ENCODE results near the gene GPRC5C. TPM values are rescaled to one million over a fixed set of nuclear protein-coding genes. Genes with fewer than 3 reads are reported as not detected.

The GPRC5C gene
- total and polyA plus RNA-seq, 4 donors = 34.2 to 195 (median 119) TPM

DNA sequence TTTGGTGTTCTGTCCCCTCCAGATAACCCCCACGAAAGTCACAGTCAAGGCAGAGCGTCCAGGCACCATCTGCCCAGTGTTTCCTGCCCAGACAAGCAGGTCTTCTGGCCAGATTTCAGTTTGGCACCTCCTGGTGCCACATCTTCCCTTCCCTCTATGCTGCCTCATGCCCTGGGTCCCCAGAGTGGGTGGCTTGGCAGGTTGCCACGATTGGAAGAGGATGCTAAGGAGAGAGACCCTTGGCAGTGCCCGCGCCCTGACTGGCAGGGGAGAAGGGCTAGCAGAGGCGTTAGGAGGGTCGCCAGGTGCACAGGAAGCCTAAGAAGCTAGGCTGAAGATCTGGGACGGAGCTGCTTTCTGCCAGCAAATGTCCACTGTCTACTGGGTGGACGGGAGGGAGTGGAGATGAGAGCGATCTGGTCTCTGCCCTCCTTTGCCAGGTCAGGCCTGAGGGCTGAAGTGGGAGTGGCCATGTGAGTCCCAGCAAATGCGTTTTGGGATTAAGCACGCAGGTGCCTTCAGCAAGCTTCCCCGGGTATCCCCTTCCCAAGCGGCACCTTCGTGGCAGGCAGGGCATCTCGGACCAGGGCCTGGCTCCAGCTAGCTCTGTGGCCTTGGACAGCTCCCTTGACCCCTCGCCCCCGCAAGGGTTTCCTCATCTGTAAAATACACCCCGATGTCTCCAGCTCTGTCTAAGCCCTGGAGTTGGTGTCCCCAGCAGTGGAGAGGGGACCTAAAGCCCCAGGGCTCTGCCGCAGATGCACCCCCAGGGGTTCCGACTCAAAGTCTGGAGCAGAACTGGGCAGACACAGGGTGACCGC lies 21.2 kb downstream of the GPRC5C start:
- Histone ChIP-seq H3K36me3 (ENCODE audit: control insufficient read depth in 4 of 4, insufficient read depth in 3 of 4, low read depth in 1 of 4, low read length in 3 of 4) (no peaks in the 10 kb centered on the region), H3K27ac (ENCODE audit: low read depth in 1 of 2, low read length in 2 of 2) (peak overlapping the region; percentile 90 to 92), H3K4me1 (ENCODE audit: control insufficient read depth in 4 of 4, insufficient read depth in 4 of 4, low read length in 3 of 4) (peaks cover 14 to 72% (median 65%) of the 10 kb centered on the region in 4 donors), H3K27me3 (ENCODE audit: control insufficient read depth in 4 of 4, insufficient read depth in 4 of 4, low read length in 3 of 4) (no peaks in the 10 kb centered on the region), H3K9ac (ENCODE audit: low read depth in 1 of 2, low read length in 2 of 2) (peak overlapping the region in 1 of 2 donors; percentile 85), H3K9me3 (ENCODE audit: control insufficient read depth in 4 of 4, low read length in 3 of 4) (no peaks in the 10 kb centered on the region), H3K4me3 (ENCODE audit: low read depth in 1 of 3, low read length in 3 of 3) (peak overlapping the region in 2 of 3 donors; percentile 6 to 50)
- TF ChIP-seq RXRA (IDR thresholded peaks at IDR 0.05) (peak; percentile 53 to 60), NR2F2 (IDR thresholded peaks at IDR 0.05) (no peak), YY1 (IDR thresholded peaks at IDR 0.05) (peak; percentile 51), TAF1 (conservative IDR thresholded peaks at IDR 0.05) (no peak), HNF4A (conservative IDR thresholded peaks at IDR 0.05) (peak; percentile 47 to 53), SP1 (IDR thresholded peaks at IDR 0.05) (peak; percentile 58), GABPA (IDR thresholded peaks at IDR 0.05 in 1 of 2, conservative IDR thresholded peaks at IDR 0.05 in 1 of 2) (no peak), HNF4G (IDR thresholded peaks at IDR 0.05) (no peak), EGR1 (IDR thresholded peaks at IDR 0.05; ENCODE audit: low read depth in 2 of 2) (peak; percentile 70 to 74), JUND (IDR thresholded peaks at IDR 0.05) (no peak), FOXA2 (IDR thresholded peaks at IDR 0.05) (no peak), RAD21 (IDR thresholded peaks at IDR 0.05) (peak in 1 of 2 donors; percentile 30), FOXA1 (IDR thresholded peaks at IDR 0.05) (no peak)
- TF ChIP-seq, protein P1, sequence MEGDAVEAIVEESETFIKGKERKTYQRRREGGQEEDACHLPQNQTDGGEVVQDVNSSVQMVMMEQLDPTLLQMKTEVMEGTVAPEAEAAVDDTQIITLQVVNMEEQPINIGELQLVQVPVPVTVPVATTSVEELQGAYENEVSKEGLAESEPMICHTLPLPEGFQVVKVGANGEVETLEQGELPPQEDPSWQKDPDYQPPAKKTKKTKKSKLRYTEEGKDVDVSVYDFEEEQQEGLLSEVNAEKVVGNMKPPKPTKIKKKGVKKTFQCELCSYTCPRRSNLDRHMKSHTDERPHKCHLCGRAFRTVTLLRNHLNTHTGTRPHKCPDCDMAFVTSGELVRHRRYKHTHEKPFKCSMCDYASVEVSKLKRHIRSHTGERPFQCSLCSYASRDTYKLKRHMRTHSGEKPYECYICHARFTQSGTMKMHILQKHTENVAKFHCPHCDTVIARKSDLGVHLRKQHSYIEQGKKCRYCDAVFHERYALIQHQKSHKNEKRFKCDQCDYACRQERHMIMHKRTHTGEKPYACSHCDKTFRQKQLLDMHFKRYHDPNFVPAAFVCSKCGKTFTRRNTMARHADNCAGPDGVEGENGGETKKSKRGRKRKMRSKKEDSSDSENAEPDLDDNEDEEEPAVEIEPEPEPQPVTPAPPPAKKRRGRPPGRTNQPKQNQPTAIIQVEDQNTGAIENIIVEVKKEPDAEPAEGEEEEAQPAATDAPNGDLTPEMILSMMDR (IDR thresholded peaks at IDR 0.05; ENCODE audit: low read depth, low read length, missing input control) = no peak
- TF ChIP-seq, protein P2, sequence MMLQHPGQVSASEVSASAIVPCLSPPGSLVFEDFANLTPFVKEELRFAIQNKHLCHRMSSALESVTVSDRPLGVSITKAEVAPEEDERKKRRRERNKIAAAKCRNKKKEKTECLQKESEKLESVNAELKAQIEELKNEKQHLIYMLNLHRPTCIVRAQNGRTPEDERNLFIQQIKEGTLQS (IDR thresholded peaks at IDR 0.05) = no peak
- TF ChIP-seq, protein P3, sequence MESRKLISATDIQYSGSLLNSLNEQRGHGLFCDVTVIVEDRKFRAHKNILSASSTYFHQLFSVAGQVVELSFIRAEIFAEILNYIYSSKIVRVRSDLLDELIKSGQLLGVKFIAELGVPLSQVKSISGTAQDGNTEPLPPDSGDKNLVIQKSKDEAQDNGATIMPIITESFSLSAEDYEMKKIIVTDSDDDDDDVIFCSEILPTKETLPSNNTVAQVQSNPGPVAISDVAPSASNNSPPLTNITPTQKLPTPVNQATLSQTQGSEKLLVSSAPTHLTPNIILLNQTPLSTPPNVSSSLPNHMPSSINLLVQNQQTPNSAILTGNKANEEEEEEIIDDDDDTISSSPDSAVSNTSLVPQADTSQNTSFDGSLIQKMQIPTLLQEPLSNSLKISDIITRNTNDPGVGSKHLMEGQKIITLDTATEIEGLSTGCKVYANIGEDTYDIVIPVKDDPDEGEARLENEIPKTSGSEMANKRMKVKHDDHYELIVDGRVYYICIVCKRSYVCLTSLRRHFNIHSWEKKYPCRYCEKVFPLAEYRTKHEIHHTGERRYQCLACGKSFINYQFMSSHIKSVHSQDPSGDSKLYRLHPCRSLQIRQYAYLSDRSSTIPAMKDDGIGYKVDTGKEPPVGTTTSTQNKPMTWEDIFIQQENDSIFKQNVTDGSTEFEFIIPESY (IDR thresholded peaks at IDR 0.05) = no peak
- TF ChIP-seq, protein P4, sequence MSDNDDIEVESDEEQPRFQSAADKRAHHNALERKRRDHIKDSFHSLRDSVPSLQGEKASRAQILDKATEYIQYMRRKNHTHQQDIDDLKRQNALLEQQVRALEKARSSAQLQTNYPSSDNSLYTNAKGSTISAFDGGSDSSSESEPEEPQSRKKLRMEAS (IDR thresholded peaks at IDR 0.05) = peak; percentile 34
- TF ChIP-seq, protein P5, sequence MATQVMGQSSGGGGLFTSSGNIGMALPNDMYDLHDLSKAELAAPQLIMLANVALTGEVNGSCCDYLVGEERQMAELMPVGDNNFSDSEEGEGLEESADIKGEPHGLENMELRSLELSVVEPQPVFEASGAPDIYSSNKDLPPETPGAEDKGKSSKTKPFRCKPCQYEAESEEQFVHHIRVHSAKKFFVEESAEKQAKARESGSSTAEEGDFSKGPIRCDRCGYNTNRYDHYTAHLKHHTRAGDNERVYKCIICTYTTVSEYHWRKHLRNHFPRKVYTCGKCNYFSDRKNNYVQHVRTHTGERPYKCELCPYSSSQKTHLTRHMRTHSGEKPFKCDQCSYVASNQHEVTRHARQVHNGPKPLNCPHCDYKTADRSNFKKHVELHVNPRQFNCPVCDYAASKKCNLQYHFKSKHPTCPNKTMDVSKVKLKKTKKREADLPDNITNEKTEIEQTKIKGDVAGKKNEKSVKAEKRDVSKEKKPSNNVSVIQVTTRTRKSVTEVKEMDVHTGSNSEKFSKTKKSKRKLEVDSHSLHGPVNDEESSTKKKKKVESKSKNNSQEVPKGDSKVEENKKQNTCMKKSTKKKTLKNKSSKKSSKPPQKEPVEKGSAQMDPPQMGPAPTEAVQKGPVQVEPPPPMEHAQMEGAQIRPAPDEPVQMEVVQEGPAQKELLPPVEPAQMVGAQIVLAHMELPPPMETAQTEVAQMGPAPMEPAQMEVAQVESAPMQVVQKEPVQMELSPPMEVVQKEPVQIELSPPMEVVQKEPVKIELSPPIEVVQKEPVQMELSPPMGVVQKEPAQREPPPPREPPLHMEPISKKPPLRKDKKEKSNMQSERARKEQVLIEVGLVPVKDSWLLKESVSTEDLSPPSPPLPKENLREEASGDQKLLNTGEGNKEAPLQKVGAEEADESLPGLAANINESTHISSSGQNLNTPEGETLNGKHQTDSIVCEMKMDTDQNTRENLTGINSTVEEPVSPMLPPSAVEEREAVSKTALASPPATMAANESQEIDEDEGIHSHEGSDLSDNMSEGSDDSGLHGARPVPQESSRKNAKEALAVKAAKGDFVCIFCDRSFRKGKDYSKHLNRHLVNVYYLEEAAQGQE (IDR thresholded peaks at IDR 0.05) = peak; percentile 60
- no peak for DNase-seq (ENCODE audit: low spot score)
- WGBS = 30% methylated on average over 22 of the region's 22 CpGs

All from liver (tissue), 9 donors.